Measurements from ENCODE around the gene KRTAP26-1.

Gene KRTAP26-1

GRCh38 chr21:30282850-30283249, 37.3 kb downstream of the KRTAP26-1 start, which contains the start of gene KRTAP24-1:
Gene KRTAP24-1 (minus strand): TSS chr21:30282950. CDS start chr21:30282932, 18 bp downstream.
- Histone ChIP-seq H3K27ac (ENCODE audit: insufficient read depth, low read depth, low read length, poor library complexity, severe bottlenecking) (no peak within 1 kb of the TSS), H3K27me3 (ENCODE audit: control insufficient read depth, insufficient read depth, low read length, poor library complexity, severe bottlenecking) (no peaks in the 10 kb centered on the region), H3K9me3 (ENCODE audit: control insufficient read depth, low read length) (no peaks in the 10 kb centered on the region), H3K4me3 (ENCODE audit: insufficient read depth, low read depth, low read length) (no peak within 1 kb of the TSS), H3K4me1 (ENCODE audit: control insufficient read depth, insufficient read depth, low read length) (no peaks in the 10 kb centered on the region), H3K36me3 (ENCODE audit: control insufficient read depth, insufficient read depth, low read length) (no peaks in the 10 kb centered on the region)
- WGBS, 2 experiments, result 88 to 89% methylated on average over 3 of the region's 3 CpGs

GRCh38 chr21:30271611-30272010, 48.5 kb downstream of the KRTAP26-1 start:
- whole genome bisulfite sequencing, 2 experiments, result 85 to 94% methylated on average over 1 of the region's 1 CpG
- Histone ChIP-seq H3K9me3 (ENCODE audit: control insufficient read depth, low read length) (no peaks in the 10 kb centered on the region), H3K36me3 (ENCODE audit: control insufficient read depth, insufficient read depth, low read length) (no peaks in the 10 kb centered on the region), H3K27ac (ENCODE audit: insufficient read depth, low read depth, low read length, poor library complexity, severe bottlenecking) (no peak overlapping the region), H3K4me1 (ENCODE audit: control insufficient read depth, insufficient read depth, low read length) (no peaks in the 10 kb centered on the region), H3K4me3 (ENCODE audit: insufficient read depth, low read depth, low read length) (no peak overlapping the region), H3K27me3 (ENCODE audit: control insufficient read depth, insufficient read depth, low read length, poor library complexity, severe bottlenecking) (no peaks in the 10 kb centered on the region)

GRCh38 chr21:30271156-30271555, 49.0 kb downstream of the KRTAP26-1 start:
- Histone ChIP-seq H3K4me1 (ENCODE audit: control insufficient read depth, insufficient read depth, low read length) (no peaks in the 10 kb centered on the region), H3K27ac (ENCODE audit: insufficient read depth, low read depth, low read length, poor library complexity, severe bottlenecking) (no peak overlapping the region), H3K9me3 (ENCODE audit: control insufficient read depth, low read length) (no peaks in the 10 kb centered on the region), H3K4me3 (ENCODE audit: insufficient read depth, low read depth, low read length) (no peak overlapping the region), H3K27me3 (ENCODE audit: control insufficient read depth, insufficient read depth, low read length, poor library complexity, severe bottlenecking) (no peaks in the 10 kb centered on the region), H3K36me3 (ENCODE audit: control insufficient read depth, insufficient read depth, low read length) (no peaks in the 10 kb centered on the region)
- 93 to 96% methylated on average over 5 of the region's 5 CpGs for WGBS, 2 experiments

- no peaks in the 10 kb centered on the region for H3K27me3 ChIP-seq (ENCODE audit: control insufficient read depth, insufficient read depth, low read length, poor library complexity, severe bottlenecking)
- no peaks in the 10 kb centered on the region for H3K4me1 ChIP-seq (ENCODE audit: control insufficient read depth, insufficient read depth, low read length)
- H3K36me3 ChIP-seq (ENCODE audit: control insufficient read depth, insufficient read depth, low read length), result no peaks in the 10 kb centered on the region
- no peaks in the 10 kb centered on the region for H3K9me3 ChIP-seq (ENCODE audit: control insufficient read depth, low read length)
- no peak overlapping the region for H3K27ac ChIP-seq (ENCODE audit: insufficient read depth, low read depth, low read length, poor library complexity, severe bottlenecking)
- no peak overlapping the region for H3K4me3 ChIP-seq (ENCODE audit: insufficient read depth, low read depth, low read length)
- WGBS, 2 experiments, result 92 to 97% methylated on average over 3 of the region's 3 CpGs
Observed at GRCh38 chr21:30269803-30270530, 50.1 kb downstream of the KRTAP26-1 start.
